ENCODE results near the gene ASPRV1.

The ASPRV1 gene

DNA sequence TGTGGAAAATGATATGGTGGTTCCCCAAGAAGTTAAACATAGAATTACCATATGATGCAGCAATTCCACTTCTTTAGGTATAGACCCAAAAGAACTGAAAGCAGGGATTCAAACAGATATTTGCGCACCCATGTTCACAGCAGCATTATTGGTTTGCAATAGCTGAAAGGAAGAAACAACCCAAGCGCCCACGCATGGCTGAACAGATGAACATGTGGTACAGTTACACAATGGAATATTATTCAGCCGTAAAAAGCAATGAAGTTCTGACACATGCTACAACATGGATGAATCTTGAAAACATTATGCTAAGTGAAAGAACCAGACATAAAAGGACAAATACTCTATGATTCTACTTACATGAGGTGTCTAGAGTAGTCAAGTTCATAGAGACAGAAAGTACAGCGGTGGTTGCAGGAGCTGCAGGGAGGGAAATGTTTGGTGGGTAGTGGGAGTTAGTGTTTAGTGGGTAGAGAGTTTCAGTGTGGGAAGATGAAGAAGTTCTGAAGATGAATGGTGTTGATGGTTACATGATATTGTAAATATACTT, 26.7 kb upstream of the ASPRV1 start:
- no peak for DNase-seq

DNA sequence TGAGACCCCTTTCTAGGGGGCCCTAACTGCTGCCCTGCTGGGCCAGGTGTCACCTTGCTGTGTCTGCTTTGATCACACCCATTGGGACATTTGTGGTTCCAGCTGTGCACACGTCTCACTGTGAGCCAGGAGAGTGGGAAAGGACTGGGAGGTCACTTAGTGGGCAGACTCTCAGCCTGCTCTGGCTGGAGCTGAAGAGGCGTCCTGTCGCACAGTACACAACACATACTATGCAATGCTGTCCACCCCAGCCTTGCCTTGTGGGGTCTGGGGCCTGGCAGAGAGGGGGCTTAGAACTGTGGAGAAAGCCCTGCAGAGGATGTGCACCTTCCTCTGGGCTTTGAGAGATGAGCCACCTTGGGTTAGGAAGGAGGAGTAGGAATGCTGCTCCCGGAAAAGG, 25.3 kb upstream of the ASPRV1 start:
- DNase-seq, result no peak

DNA sequence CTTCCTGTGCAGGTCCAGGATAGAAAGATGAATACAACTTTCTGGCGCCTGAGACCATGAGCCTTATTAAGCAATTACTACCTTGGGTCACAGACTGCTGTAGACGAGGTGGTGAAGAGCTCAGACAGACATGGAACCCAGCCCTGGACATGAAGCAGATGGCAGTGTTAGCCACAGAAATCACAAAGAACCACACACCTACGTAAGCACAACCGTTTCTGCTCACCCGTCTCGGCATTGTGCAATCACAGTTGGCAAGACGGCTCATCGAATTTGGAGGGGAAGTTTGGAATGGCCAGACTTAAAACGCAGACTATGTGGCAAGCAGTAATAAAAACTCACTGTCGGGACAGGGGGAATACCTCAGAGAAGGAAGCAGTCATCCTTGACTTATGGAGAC, 24.3 kb upstream of the ASPRV1 start:
- DNase-seq, result no peak

- DNase-seq, result no peak
Observed at GRCh38 chr2:69985216-69985615, 23.8 kb upstream of the ASPRV1 start.

DNA sequence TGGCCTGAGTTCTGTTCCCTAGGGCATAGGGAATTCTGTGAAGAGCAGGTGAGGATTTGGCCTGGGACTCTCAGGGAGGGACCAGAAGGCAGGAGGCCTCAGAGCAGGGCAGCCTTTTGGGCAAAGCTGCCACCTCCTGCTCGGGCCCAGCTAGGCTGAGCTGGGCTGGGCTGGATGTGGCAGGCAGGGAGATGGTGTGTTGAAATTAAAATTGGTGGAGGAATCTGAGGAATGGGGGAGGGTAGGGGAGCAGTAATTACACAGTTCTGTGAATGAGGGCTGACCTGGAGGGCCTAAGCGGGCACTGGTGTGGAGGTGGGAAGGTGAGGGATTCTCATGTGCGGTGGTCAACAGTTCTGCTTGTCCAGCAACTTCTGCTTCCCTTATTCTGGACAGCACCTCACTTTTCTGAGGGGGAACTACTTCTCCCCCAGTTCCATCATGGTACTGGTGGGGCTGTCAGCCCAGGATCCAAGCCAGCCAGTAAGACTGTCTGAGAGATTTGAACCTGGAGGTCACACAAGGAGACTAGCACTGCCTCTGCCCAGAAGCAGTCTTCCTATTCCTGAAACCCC, 22.0 kb upstream of the ASPRV1 start:
- DNase-seq, result no peak

DNA sequence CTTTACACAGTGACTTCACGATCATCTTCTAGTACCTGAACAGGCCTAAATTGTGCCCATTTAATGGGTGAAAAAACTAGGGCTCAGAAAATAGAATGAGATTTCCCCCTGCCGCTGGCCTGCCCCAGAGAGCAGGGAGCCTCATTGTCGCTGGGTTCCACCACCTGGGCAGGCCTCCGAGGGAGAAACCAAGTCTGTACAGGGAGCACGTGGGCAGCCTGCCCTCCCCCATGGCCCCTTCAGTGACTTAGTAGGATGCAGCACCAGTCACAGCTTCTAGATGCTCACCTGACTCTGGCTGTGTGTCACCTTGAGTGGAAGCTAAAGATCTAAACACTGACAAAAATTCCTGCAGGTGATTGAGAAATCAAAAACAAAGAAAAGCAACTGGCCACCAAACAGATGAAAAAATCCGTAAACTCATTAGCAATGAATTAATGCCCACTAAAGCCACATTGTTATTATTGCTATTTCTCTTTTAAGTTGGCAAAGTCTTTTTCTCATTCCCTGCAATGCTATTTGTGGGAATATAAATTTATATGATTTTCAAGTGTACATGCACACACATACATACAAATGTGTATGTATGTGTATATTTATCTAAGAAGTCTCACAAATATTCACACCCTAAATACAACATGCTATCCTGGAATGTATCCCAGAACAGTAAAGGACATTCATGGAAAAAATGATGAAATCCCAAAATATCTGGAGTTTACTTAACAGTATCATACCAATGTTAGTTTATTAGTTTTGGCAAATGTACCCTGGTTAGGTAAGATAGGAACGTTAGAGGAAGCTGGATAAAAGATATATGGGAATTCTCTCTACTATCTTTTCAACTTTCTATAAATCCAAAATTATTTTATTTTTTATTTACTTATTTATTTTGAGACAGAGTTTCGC, 18.7 kb upstream of the ASPRV1 start:
- DNase-seq, result no peak

DNA sequence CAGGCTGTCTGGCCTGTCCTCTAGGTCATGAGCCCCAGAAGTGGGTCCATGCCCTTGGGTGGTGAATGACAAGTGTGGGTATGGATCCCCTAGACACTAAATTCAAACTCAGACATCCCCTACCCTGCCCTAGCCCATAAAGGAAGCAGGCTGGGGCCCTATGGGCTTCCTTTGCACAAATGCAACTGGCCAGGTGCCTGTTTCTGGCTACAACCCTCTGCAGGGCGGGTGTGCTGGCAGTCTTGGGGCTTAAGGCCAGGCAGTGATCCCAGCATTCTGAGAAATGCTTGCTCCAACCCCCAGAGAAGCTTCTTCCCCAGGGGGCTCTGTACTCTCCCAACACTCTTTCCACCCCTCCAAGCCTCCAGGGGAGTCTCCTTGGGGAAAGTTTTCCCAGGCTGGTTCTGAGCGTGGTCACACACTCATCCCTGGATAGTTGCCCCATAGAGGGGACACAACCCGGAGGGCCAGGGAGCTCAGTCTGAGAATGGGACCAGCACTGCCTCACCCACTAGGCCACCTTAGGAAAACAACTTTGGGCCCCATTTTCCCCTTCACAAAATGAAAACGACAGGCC, 16.6 kb upstream of the ASPRV1 start:
- no peak for DNase-seq

DNA sequence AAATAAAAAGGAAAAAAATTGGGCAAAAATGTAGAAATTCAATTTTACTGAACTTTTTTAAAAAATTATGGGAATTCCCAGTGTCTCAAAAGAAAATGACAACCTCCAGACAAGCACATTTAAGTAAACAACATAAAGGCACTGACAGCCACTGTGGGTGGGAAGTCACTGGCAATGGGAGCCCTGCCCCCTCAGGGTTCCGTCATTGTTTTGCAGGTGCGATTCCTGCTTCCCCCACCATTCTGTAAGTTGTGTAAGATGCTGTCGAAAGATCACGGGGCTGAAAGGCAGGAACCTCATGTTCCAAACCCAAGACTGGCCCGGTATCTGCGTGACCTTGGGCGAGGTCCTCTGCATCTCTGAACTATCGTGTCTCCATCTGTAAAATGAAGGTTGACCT, 15.8 kb upstream of the ASPRV1 start:
- DNase-seq, result no peak

DNA sequence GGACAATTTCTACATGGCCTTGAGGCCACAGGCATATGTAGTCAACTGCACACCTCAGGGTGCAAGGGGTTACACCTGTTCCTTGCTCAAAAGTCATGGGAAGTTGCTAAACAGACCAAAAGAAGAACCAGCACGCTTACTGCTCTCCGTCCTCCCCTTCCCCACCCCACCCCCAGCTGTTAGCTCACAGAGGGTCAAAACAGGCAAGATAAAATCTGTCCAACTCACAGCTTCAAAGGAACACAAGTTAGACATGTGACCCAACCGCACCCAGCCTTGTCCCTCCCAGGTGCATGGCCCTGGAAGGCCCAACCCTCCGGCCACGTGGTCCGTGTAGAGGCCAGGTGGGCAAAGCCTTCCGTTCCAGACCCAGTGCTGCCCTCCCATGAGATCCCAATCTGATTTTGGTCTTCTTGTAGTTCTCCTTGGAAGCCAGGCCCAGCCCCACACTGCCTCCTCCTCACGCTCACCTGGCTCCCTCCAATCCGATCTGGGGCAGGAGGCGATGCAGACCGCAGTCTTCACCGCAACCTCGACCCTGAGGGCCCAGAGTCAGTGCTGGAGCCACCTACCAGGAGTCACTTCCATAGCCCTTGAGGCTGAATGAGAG, 14.5 kb upstream of the ASPRV1 start:
- no peak for DNase-seq

- DNase-seq, result no peak
Observed at GRCh38 chr2:69975136-69975852, 13.9 kb upstream of the ASPRV1 start.

GRCh38 chr2:69973335-69973735, 11.9 kb upstream of the ASPRV1 start:
- DNase-seq, result no peak

GRCh38 chr2:69972822-69973221, 11.4 kb upstream of the ASPRV1 start:
- DNase-seq, result no peak

- no peak for DNase-seq
Observed at GRCh38 chr2:69969991-69970390, 8.6 kb upstream of the ASPRV1 start.

DNA sequence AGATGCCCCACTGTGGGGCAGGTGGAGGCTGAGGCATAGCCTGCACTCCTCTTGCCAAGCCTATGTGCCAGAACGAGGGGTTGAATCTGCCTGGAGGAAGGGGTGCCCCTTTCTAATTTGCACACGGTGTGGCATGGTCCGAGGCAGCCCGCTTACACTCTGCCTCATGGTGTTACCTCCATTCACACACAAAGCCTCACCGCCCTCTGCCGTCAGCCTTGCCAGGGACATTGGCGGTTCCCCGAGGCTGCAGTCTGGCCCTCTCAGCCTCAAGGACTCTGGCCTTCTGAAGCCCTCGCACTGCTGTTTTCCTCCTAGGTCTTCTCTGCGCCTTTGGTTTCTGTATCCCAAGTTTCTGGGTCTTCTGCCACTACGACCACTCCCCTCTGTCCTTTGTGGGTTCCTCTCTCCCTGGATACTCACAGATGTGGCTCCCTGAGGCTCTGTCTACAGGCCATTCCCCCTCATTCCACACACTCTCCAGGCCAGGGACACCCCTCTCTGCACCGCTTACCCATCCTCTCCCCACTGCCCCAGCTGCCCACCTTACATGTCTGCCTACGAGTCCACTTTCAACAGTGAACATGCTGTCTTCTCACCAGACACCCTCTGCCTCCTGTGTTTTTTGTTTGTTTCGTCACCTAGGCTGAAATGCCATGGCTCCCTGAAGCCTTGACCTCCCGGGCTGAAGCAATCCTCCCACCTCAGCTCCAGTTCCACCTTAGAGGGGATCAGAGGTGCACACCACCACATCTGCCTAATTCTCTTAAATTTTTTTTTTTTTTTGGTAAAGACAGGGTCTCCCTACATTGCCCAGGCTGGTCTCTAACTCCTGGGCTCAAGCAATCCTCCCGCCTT, 7.9 kb upstream of the ASPRV1 start:
- DNase-seq, result no peak

DNA sequence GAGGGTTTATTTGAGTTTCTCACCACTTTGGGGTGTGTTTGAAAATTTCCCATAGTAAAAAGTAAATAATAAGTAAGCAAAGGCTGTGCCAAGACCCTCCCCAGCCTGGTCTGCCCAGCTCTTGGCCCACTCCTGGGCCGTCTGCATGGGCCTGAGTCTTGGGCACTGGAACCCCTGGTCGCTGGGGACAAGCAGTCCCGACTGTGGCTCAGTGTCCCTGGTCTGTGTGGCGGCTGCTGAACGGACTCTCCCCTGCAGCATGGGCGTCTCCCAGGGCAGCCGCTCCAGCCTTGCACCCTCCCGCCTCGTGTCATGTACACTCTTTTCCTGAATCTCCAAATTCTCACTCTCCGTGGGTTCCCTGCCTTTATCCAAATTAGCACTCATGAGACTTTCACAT, 7.2 kb upstream of the ASPRV1 start:
- DNase-seq, result no peak

DNA sequence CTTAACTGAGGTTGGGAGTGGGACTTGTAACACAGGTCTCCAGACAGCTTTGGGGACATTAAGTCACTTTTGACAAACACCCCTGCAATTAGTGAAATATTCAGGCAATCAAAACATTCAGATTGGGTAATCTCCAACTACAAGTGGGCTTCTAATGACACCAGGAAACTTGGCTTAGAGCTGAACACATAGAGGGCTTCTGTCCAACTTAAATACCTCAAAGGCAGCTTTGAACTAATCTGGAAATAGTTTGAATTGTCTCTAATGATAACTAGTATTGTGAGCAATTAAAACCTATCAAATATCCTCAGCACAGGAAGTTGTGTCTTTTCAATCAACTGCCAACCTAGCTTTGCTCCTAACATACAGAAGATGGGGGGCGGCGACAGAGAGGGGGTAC, 5.1 kb upstream of the ASPRV1 start:
- DNase-seq, result no peak

DNA sequence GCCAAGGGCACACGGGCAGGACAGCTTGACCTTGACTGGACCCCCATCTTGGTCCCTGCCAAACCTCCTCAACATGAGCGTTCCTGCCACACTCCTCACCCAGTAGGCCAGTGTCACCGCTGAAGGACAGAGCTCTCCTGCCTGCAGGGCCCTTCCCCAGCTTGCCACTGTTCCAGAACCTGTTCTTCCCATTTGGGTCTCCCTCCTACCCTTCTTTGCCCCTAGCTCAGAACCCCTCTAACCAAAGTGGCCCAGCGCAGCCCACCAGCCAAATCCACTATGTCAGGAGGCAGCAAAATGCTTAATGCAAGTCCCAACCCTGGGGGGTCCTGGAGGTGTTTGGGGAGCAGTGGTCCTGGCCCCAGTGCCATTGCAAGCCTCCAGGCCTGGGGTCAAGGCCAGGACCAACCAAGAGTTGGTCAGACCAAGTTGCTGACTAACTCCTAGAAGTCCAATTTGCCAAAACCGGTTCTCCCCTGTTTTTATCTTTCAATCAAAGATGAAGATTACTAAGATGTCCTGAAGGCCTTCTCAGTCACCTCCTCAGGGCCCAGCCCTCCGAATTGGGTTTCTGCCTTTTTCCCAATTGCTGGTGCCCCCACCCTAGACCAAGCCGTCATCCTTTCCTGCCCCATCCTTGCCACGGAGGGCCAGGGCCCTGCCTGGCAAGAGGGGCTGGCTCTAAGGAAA, 4.5 kb upstream of the ASPRV1 start:
- DNase-seq, result no peak

GRCh38 chr2:69964353-69964841, 3.0 kb upstream of the ASPRV1 start:
- no peak for DNase-seq

DNA sequence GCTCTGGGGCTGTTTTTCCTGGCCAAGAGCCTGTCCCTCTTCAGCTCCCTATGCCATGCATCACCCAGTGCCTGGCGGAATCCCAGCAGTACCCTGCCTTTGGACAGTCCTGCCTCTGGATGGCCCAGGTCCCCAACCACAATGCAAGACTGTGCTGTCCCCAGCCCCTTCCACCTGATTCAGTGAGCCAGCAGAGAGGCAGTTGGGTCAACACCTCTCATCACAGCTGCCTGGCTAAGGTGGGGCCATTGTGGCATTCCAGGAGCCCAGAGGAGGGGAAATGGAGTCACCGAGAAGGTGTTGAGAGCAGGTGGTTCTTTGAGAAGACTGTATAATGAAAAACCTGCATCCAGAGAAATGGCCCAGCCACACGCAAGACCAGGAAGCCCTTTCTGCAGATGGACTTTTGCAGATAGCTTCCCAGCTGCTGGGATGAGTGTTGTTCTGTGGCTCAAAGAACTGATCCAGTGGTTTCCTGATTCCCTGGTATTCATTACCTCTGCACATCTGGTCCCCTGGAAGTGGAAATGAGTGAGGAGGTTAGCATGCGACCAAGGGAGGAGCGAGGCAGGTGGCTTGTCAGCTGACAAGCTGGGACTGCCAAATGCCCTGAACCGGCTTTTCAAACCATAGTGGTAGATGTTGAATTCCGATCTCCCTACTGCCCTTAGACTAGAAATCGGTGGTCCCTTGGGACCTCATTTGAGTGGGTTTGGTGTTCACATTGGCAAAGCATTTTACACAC, 1.7 kb upstream of the ASPRV1 start:
- DNase-seq, result no peak

DNA sequence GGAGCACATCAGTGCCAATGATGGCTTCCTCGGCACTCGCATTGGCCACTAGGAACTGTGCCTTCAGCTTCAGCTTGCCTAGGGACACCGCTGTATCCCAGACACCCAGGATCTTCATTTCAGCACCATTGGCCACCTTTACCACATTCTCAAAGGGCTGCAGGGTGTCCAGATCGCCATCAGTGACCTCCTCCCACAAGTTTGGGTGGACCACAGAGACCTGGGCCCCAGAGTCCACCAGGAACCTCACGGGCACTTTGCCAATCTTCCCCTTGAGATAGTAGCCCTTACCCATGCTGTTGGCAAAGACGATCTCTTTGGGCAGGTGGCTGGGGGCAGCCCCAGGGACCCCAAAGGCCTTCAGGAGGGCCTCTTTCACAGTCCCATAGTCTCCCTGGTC, 610 bp downstream of the ASPRV1 start:
- DNase-seq, result no peak
